Measurements from ENCODE around the gene PNPLA7.

Gene PNPLA7

DNA sequence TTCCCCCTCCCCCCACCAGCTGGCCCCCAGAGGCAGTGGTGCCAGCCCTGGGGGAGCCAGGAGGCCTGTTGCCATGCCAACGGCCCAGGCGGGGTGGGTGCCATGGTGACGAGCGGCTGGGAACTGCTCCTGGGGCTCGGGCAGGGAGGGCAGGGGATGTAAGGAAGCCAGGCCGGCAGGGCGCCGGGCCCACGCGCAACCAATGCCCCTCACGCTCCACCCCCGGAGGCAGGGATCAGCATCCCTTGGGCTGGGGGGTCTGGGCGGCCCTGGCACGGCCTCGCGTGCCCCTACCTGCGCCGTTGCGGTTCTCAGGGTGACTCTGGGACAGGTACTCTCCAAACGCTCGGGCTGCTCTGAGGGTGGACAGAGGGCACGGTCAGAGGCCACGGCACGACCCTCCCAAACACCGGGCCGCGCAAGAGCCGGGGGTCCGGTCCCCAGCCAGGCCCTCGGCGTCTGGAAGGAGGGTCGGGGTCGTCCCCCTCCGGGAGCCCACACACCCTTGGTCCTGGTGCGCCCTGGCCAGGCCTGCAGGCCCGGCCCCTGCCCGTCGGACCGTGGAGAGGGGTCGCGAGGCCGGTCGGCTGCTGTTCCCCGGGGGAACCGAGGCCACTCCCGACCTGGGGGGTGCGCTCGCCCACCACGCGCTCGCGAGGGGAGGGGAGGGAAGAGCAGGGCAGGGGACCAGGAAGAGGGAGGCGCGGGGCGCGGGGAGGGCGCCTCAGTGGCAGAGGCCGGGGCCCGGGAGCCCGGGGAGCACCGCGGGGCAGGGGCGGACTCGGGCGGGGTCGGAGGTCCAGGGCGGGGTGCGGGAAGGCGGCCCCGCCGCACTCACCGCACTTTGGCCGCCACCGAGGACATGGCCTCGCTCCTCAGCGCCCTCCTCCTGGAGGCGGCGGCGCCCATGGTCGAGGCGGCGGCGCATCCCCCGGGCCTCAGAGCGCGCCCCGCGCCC, 91.7 kb downstream of the PNPLA7 start:
- DNase-seq (ENCODE audit: insufficient read length) (no peak), FAIRE-seq (no peak)
- no peak for TF ChIP-seq POLR2AphosphoS5 (IDR thresholded peaks at IDR 0.05; ENCODE audit: low read depth, low read length)
- TF ChIP-seq POLR2A (IDR thresholded peaks at IDR 0.05; ENCODE audit: low read depth, low read length), result no peak
- no peak for TF ChIP-seq TAF1 (IDR thresholded peaks at IDR 0.05; ENCODE audit: borderline replicate concordance, low read depth, low read length)

DNA sequence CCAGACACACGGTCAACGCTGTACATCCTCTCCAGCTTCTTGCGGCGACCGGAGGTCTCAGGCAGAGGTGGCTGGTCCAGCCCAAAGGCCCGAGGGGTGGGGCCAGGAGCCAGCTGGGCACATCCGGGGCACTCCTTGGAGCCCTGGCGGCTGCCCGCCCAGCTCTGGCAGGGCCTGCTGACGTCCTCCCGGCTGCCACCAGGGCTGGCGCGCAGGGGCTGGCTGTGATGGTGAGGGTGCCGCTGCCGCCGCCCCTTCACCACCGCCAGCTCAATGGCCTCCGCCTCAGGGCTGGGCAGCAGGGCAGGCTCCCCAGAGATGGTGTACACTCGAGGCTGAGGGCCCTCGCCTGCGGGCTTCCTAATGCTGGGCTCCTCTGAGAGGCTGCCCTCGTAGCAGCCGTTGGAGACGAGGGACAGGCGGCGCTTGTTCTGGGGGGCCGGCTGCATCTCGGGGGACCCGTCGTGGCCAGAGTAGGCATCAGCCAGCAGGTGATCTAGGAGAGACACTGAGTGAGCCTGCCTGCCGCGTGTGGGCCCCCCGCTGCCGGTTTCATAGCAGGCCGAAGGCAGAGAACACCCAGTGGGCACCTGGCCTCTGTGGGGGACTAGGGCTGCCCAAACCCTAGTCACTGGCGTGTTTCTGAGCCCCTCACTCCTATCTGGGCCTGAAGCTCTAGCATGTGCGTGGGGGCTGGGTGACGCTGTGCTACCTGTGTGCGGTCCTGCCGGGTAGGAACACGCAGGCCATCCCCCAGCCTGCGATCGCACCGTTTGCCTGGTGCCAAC, 92.6 kb downstream of the PNPLA7 start:
- DNase-seq (ENCODE audit: insufficient read length) (no peak), FAIRE-seq (no peak)
- TF ChIP-seq POLR2A (IDR thresholded peaks at IDR 0.05; ENCODE audit: low read depth, low read length), result no peak
- TF ChIP-seq TAF1 (IDR thresholded peaks at IDR 0.05; ENCODE audit: borderline replicate concordance, low read depth, low read length), result no peak
- no peak for TF ChIP-seq POLR2AphosphoS5 (IDR thresholded peaks at IDR 0.05; ENCODE audit: low read depth, low read length)

DNA sequence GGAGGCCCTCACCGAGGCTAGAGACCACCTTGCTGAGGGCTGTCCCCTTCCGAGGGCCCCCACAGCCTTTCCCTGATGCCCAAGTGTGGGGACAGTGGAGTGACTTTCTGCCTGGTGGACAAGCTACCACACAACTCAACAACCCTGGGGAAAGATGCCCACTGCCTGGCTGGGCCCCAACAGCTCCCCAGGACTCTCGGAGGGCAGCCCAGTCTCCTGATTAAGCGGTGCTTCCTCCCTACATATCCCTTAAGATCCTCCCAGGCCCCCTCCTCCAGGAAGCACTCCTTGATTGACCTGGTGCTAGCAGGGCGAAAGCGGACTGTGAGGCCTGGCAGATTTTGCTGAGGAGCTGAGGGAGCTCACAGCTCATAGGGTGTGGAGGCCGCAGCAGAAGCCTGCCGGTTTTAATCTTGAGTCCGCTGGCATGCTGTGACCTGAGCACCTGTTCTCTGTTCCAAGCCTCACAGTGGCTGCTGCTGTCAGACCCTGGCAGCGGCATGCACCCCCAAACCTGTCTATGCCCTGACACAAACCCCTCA, 93.3 kb downstream of the PNPLA7 start:
- no peak for FAIRE-seq

DNA sequence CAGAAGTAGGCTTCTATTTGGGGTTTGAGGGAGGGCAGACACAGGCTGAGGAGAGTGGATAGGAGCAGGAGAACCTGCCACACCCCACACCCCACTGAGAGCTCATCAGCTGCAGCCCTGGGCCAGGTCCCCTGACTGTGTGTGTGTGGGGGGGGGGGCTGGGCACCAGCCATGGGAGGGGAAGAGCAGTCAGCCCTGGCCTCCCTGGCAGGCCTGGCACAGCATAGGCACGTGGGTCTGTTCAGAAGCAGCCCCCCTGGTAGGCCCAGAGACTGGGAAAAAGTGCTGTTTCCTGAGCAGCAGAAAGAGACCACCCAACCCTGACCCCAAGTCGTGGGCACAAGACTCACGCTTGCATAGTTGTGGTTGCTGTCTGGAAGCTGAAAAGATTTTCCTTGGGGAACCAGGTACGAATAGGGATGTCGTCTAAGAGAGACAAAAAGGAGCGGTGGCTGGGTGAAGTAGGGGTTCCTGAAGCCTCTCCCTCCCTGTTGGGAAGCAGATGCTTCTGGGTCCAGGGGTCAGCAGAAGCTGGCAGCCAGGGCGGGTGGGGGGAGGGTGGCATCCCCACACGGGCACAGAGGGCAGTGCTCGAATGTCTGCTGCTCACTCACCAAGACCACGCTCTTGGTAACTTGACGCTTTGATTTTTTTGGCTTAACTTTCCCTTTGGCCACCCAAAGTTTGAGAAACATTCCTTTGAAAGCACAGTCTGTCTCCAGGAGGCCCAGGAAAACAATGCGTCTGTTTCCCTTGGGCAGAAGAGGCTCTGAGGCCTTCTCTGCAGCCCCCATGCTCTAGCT, 93.9 kb downstream of the PNPLA7 start:
- DNase-seq (ENCODE audit: insufficient read length) (no peak), FAIRE-seq (no peak)
- TF ChIP-seq POLR2AphosphoS5 (IDR thresholded peaks at IDR 0.05; ENCODE audit: low read depth, low read length) (no peak), TAF1 (IDR thresholded peaks at IDR 0.05; ENCODE audit: borderline replicate concordance, low read depth, low read length) (no peak), POLR2A (IDR thresholded peaks at IDR 0.05; ENCODE audit: low read depth, low read length) (no peak)

More for the DNA sequence above, 93.3 kb downstream of the PNPLA7 start:
- DNase-seq (ENCODE audit: insufficient read length), result no peak
- TF ChIP-seq POLR2AphosphoS5 (IDR thresholded peaks at IDR 0.05; ENCODE audit: low read depth, low read length), result no peak
- TF ChIP-seq TAF1 (IDR thresholded peaks at IDR 0.05; ENCODE audit: borderline replicate concordance, low read depth, low read length), result no peak
- TF ChIP-seq POLR2A (IDR thresholded peaks at IDR 0.05; ENCODE audit: low read depth, low read length), result no peak

DNA sequence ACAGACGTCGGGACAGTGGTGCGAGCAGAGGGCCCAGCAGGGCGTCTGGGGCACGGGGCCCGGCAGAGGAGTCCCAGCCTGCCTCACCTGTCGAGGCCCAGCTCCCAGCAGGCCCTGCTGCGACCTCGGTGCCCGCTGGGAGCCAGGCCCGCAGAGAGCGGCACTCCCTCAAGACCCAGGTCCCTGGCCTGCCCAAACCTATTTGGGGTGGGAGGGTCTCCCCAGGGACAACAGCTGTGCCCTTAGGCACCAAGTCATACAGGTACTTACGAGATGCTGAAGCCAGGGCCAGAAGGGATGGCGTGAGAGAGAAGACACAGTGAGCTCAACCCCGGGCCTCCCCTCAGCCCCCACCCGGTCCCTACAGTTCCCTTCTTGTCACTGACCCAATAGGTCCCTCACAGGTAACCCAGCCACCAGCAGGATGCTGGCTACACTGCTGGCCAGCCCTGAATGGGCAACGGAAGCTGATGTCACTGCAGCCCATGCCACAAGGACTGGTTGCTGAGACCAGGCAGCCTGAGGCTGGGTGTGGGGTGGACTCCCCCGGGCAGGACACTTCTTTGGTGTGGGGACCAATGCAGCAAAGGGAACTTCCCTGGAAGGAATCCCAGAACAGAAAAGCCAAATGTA, 94.7 kb downstream of the PNPLA7 start:
- FAIRE-seq, result no peak
- no peak for TF ChIP-seq TAF1 (IDR thresholded peaks at IDR 0.05; ENCODE audit: borderline replicate concordance, low read depth, low read length)
- no peak for TF ChIP-seq POLR2AphosphoS5 (IDR thresholded peaks at IDR 0.05; ENCODE audit: low read depth, low read length)
- TF ChIP-seq POLR2A (IDR thresholded peaks at IDR 0.05; ENCODE audit: low read depth, low read length), result no peak

DNA sequence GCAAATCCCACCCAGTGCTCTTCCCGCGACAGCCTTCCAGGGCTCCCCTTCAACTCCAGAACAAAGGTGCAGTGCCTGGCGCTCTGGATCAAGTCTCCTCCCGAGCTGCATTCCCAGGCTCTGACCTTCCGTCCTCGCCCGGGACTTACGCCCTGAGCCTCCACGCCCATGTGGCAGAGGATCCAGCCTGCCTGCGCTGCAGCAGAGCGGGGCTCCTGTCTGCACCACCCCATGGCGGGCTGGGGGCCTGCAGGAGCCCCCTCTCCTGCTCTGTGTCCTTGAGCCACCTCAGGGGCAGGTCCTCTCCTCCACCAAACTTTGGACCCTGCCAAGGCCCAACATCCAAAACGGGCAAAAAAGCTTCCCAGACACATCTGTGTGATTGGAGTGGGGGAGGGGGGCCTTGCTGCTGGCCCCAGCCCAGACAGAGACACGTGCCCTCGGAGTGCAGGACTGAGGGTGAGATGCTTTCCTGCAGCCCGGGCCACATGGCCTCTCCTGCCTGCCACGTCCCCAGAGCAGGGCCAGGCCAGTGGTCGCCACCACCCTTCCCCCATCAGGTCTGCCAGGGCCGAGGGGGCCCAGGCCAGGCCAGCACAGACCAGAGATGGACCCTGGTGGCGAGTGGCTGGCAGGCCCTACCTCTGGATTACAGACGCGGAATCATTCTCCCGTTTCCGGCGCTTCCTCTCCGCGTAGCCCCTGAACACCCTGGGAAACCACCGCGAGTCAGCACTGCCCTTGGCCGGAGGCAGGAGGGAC, 95.4 kb downstream of the PNPLA7 start:
- TF ChIP-seq POLR2A (IDR thresholded peaks at IDR 0.05; ENCODE audit: low read depth, low read length), result no peak
- TF ChIP-seq TAF1 (IDR thresholded peaks at IDR 0.05; ENCODE audit: borderline replicate concordance, low read depth, low read length), result no peak
- no peak for TF ChIP-seq POLR2AphosphoS5 (IDR thresholded peaks at IDR 0.05; ENCODE audit: low read depth, low read length)
- DNase-seq (ENCODE audit: insufficient read length), result no peak
- FAIRE-seq, result no peak

More for the DNA sequence above, 94.7 kb downstream of the PNPLA7 start:
- no peak for DNase-seq (ENCODE audit: insufficient read length)

DNA sequence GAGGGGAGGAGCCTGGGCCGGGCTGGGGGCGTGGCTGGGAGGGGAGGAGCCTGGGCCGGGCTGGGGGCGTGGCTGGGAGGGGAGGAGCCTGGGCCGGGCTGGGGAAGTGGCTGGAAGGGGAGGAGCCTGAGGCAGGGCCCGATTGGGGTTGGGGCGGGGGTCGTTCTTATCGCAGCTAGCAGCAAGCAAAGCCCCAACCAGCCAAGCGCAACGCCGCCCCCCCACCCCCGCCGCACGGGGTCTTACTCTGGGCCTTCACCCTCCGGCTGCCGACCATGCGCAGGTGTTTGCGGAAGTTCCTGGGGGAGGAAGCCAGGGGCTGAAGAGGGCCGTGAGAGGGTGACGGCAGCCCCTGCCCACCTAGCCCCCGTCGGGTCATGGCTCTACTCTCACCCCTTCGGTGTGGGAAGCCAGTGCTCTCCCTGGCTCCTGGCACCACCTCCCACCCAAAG, 96.0 kb downstream of the PNPLA7 start:
- FAIRE-seq, result peak; percentile 42
- TF ChIP-seq POLR2A (IDR thresholded peaks at IDR 0.05; ENCODE audit: low read depth, low read length), result no peak; the same call in 1 of the 2 replicates
- TF ChIP-seq TAF1 (IDR thresholded peaks at IDR 0.05; ENCODE audit: borderline replicate concordance, low read depth, low read length), result no peak
- TF ChIP-seq POLR2AphosphoS5 (IDR thresholded peaks at IDR 0.05; ENCODE audit: low read depth, low read length), result 0 out of 2 replicates have a peak, but pooled peaks have one; percentile 21
- peak; percentile 70 for DNase-seq (ENCODE audit: insufficient read length)

DNA sequence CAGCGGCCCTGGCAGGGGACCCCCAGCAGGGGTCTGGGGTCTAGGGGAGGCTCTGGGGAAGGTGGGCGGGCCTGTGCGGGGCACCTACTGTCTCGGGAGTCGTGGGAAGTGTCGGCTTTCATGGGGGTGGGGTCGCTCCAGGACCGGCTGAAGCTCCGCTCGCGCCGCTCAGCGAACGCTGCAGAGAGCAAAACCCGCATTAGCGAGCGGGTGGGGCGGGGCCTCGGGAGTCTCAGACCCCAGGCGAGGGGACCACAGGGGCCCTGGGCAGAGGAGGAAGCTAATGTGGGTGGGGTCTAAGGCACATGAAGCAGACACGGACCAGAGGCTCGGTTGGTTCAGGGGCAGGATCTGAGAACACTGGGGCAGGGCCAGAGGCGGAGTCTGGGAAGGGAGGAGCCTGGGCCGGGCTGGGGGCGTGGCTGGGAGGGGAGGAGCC, 96.5 kb downstream of the PNPLA7 start:
- FAIRE-seq (no peak), DNase-seq (ENCODE audit: insufficient read length) (peak; percentile 85)
- TF ChIP-seq POLR2A (IDR thresholded peaks at IDR 0.05; ENCODE audit: low read depth, low read length) (peak; percentile 16; the same call in 1 of the 2 replicates), POLR2AphosphoS5 (IDR thresholded peaks at IDR 0.05; ENCODE audit: low read depth, low read length) (no peak)

DNA sequence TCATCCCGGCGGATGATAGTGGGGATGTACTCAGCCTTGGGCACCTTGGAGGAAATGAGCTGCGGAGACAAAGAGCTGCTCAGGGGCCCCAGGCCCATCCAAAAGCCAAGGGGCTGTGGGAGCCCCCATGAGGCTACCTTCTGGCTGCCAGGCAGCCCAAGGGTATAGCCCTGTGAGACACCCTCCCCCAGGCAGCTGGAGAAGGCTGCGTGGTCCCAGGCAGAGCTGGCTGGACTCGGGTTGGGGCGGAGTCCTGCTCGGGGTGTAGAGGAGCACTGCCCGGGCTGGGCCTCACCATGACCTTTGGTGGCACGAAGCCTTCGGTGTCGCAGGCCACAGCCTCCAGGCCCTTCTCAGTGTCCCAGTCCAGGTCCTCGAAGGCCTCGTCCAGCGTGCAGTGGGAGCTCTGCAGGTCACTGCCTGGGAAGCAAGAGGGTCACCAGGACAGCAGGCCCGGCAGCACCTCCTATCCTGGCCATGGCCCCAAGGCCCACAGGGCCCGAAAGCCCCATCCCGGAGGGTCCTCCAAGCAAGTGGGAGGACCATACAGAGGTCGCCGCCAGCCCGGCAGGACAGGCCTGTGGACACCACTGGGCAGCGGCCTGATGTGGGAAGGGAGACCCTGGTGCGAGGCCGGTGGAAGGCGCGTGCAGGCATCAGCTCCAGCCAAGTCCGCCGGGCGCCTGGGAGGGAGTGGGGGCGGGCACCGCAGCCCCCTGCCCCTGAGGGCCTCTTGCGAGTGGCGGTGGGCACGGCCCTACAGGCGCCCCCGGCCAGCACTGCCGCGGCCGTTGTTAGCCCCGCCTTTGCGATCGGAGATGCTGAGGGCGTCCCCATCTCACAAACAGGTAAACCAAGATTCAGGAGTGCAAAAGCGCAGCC, 97.2 kb downstream of the PNPLA7 start:
- TF ChIP-seq POLR2A (IDR thresholded peaks at IDR 0.05; ENCODE audit: low read depth, low read length) (no peak), TAF1 (IDR thresholded peaks at IDR 0.05; ENCODE audit: borderline replicate concordance, low read depth, low read length) (no peak), POLR2AphosphoS5 (IDR thresholded peaks at IDR 0.05; ENCODE audit: low read depth, low read length) (no peak)
- DNase-seq (ENCODE audit: insufficient read length) (no peak), FAIRE-seq (no peak)

Data from GM12892 (cell line).